ENCODE data around the gene SNAP25. TPM values are rescaled to one million over a fixed set of nuclear protein-coding genes. Genes with fewer than 3 reads are reported as not detected.

The SNAP25 gene
- total RNA-seq: 1 to 10 TPM in 1 of 2 donors, under 1 TPM in 1; 0.74 to 9.3 TPM

DNA sequence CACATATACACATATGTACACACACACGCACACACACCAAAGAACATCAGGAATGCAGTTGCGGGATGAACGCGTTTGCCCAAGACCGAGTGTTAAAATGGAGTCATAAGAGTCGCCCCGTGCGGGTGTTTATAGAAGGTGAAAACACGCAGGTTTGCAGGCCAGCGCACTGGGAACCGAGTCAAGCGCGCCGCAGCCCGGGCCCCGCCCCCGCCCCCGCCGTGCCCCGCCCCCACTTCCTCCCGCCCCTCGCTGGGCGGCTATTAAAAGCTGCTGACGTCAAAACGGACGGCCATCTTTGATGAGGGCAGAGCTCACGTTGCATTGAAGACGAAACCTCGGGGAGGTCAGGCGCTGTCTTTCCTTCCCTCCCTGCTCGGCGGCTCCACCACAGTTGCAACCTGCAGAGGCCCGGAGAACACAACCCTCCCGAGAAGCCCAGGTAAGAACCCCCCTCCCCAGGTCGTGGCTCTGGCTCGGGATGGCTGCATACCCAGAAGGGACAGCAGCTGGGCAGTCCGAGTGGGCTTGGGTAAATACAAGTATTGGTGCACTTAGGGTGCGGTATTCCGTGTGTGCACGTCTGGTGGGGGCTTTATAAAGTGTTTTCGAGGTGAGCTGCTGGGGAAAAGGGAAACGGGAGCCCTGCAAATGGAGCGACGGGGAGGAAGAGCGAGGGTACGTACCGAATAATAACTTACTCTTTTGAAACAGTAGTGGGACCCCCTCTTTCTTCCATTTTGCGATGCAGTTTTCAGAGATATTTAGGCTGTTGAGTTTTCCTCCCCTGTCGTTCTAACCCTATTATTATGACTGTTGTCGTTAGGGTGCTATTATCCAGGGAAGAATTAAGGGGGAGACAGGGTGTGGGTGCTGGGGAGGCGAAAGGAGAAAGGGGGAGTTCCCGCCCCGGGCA is at the start of gene SNAP25:
TSS of gene SNAP25 (plus strand) at position 295 of the 916 bp plus-strand sequence. CDS start 56,662 bp downstream, outside the sequence.
- no peaks in the 10 kb centered on the region for H3K9me3 ChIP-seq
- TF ChIP-seq, protein P1, sequence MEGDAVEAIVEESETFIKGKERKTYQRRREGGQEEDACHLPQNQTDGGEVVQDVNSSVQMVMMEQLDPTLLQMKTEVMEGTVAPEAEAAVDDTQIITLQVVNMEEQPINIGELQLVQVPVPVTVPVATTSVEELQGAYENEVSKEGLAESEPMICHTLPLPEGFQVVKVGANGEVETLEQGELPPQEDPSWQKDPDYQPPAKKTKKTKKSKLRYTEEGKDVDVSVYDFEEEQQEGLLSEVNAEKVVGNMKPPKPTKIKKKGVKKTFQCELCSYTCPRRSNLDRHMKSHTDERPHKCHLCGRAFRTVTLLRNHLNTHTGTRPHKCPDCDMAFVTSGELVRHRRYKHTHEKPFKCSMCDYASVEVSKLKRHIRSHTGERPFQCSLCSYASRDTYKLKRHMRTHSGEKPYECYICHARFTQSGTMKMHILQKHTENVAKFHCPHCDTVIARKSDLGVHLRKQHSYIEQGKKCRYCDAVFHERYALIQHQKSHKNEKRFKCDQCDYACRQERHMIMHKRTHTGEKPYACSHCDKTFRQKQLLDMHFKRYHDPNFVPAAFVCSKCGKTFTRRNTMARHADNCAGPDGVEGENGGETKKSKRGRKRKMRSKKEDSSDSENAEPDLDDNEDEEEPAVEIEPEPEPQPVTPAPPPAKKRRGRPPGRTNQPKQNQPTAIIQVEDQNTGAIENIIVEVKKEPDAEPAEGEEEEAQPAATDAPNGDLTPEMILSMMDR (IDR thresholded peaks at IDR 0.05): no peak
- peak within 1 kb of the TSS; percentile 16 to 36 for H3K4me3 ChIP-seq
- DNase-seq (ENCODE audit: low spot score): peak; percentile 70
- peak within 1 kb of the TSS; percentile 33 to 81 for H3K27ac ChIP-seq
- H3K36me3 ChIP-seq: no peaks in the 10 kb centered on the region
- H3K27me3 ChIP-seq: peaks cover 0 to 7% of the 10 kb centered on the region in 2 donors
- peaks cover 0 to 15% of the 10 kb centered on the region in 2 donors for H3K4me1 ChIP-seq

DNA sequence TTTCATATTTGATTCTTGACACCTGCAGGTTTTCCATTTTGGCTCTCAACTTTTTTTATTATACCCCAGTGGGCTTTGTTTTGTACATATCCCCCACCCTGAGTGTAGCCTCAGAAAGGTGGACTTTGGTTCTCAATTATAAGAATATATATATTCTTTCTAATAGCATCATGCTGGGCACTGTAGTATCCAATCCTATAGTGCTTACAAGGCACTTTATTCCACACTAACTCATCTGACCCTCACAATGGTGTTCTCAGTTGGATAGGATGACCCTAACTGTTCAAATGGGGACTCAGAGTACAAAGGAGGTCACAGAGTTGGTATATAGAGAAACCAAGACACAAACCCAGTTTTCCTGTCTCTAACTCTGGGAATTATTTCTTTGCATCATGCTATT is 48.9 kb upstream of the SNAP25 start:
- DNase-seq (ENCODE audit: low spot score): no peak
- H3K36me3 ChIP-seq: no peaks in the 10 kb centered on the region
- no peak overlapping the region for H3K27ac ChIP-seq
- no peak overlapping the region for H3K4me3 ChIP-seq
- peaks cover 0 to 10% of the 10 kb centered on the region in 2 donors for H3K4me1 ChIP-seq
- TF ChIP-seq, protein P1 (IDR thresholded peaks at IDR 0.05): no peak
- H3K27me3 ChIP-seq: no peaks in the 10 kb centered on the region
- H3K9me3 ChIP-seq: peaks cover 0 to 5% of the 10 kb centered on the region in 2 donors

DNA sequence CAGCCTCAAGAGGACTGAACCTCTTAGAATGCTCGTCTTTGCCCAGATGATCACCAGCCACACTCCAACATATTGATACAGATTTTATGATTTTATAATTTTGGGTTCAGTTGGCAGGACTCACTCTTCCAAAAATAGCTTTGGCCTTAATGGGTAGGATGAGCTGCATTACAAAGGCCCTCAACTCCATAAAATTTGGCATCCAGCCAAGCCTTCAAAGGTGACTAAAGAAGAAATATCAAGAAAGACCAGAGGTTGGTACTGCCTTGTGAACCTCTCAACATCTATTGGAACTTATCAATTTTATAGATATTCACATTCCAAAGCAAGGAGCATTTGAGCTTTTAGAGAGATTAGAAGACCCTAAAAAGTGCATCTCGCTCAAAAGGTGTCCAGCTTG is 48.4 kb upstream of the SNAP25 start:
- Histone ChIP-seq H3K27ac (no peak overlapping the region), H3K27me3 (no peaks in the 10 kb centered on the region), H3K4me1 (peaks cover 0 to 10% of the 10 kb centered on the region in 2 donors), H3K4me3 (no peak overlapping the region), H3K9me3 (peaks cover 0 to 5% of the 10 kb centered on the region in 2 donors), H3K36me3 (no peaks in the 10 kb centered on the region)
- TF ChIP-seq, protein P1 (IDR thresholded peaks at IDR 0.05): no peak
- no peak for DNase-seq (ENCODE audit: low spot score)

DNA sequence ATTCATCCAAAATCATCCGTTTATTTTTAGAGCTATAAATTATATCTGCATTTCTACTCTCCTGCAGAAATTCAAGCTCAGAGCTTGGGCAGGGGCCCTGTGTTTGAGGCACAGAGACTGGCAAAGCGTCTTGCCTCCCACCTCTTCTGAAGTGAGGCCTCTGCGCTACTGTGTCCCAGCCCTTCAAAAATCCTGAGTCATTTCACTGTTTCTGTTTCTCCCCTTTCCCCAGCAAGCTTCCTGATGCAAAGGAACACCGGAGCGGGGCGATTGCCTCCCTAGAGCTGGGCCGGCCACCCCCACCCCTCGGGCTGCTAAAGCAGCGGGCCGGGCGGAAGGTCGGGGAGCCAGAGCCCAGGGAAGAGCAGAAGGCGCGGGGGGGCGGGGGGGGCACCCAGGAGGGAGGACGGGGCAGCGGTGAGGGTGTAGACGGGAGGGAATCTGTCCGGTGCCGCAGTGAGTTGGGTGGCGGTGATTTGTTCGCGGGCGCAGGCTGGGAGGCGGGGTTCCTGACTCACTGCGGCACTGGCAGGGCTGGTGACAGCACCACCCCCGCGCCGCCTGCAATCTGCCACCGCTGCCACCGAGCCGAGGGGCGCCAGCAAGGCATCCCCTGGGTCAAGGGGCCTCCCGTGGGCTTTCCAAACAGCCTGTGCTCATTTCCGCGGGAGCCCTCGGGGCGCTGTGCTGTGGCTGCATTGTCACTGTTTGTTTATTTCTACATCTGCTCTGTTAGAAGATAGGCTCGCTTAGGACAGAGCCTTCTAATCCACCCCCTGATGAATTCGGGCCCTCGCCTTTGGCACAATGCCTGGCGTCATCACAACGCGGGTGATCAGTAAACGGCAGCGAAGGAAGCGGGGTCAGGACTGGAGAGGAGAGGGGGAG is 46.5 kb upstream of the SNAP25 start:
- H3K4me3 ChIP-seq: peak overlapping the region; percentile 17 to 47
- no peaks in the 10 kb centered on the region for H3K36me3 ChIP-seq
- TF ChIP-seq, protein P1 (IDR thresholded peaks at IDR 0.05): no peak
- no peak overlapping the region for H3K27ac ChIP-seq
- H3K4me1 ChIP-seq: peaks cover 0 to 10% of the 10 kb centered on the region in 2 donors
- H3K9me3 ChIP-seq: peaks cover 0 to 5% of the 10 kb centered on the region in 2 donors
- DNase-seq (ENCODE audit: low spot score): peak; percentile 62
- H3K27me3 ChIP-seq: no peaks in the 10 kb centered on the region

DNA sequence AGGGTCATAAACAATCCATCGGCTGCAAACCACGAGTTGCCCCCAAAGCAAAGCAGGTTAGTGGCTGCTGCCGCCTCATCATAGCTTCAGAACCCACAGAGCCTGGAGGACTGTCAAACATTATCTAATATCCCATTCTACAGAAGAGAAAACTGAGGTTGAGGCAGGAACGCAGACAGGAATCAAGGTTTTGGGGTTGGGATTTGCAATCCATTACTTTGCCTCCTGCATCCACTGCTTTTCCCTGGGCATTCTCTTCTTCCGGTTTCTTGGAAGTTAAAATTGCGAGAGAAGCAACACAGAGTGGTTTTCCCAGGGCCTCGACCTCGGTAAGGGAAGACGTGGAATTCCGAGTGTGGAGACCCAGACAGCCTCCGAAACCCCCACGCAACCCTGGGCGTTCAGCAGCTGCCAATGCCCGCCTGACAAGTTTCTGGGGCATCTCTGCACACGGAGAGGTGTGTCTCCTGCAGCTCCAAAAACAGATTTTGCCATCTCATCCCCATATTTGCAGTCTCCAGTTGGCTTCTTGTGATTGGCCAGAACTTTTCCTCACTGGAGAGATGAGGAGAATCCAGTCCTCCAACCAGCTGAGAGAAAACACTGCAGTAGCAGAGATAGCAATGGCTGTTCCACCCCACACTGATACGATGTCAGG is 45.5 kb upstream of the SNAP25 start:
- no peak overlapping the region for H3K27ac ChIP-seq
- no peak overlapping the region for H3K4me3 ChIP-seq
- H3K4me1 ChIP-seq: peaks cover 0 to 10% of the 10 kb centered on the region in 2 donors
- TF ChIP-seq, protein P1 (IDR thresholded peaks at IDR 0.05): no peak
- H3K27me3 ChIP-seq: no peaks in the 10 kb centered on the region
- DNase-seq (ENCODE audit: low spot score): no peak
- no peaks in the 10 kb centered on the region for H3K36me3 ChIP-seq
- peaks cover 0 to 5% of the 10 kb centered on the region in 2 donors for H3K9me3 ChIP-seq
